Measurements from ENCODE around the gene EIF6. TPM values are rescaled to one million over a fixed set of nuclear protein-coding genes. Genes with fewer than 3 reads are reported as not detected.

The EIF6 gene
- total and polyA plus RNA-seq, 4 donors, result 60.8 to 160 (median 106) TPM

DNA sequence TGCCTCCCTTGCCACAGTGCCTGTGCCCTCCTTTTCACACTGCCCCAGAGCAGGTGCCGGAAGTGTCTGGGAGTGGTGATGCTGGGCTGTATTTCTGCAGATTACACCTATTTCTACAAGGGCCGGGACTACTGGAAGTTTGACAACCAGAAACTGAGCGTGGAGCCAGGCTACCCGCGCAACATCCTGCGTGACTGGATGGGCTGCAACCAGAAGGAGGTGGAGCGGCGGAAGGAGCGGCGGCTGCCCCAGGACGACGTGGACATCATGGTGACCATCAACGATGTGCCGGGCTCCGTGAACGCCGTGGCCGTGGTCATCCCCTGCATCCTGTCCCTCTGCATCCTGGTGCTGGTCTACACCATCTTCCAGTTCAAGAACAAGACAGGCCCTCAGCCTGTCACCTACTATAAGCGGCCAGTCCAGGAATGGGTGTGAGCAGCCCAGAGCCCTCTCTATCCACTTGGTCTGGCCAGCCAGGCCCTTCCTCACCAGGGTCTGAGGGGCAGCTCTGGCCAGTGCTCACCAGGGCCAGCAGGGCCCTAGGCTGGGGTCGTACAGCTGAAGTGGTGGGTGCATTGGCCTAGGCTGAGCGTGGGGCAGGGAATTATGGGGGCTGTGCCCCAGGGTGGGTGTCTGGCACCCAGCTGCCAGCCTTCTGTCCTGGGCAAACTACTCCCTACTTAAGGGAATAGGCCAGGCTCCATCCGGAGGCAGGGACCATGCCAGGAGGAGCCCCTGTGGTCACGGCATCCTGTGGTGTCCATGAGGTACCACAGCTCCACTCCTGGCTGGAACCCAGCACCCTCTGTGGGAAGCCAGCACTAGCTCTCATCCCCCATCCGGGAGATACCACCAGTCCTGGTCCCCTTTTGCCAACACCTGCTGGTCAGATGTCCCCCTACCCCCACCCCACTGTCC is 10.1 kb downstream of the EIF6 start:
- Histone ChIP-seq H3K27me3 (ENCODE audit: control insufficient read depth in 4 of 4, insufficient read depth in 4 of 4, low read length in 3 of 4) (no peaks in the 10 kb centered on the region), H3K9me3 (ENCODE audit: control insufficient read depth in 4 of 4, low read length in 3 of 4) (no peaks in the 10 kb centered on the region), H3K4me1 (ENCODE audit: control insufficient read depth in 4 of 4, insufficient read depth in 4 of 4, low read length in 3 of 4) (peaks cover 0 to 15% (median 8%) of the 10 kb centered on the region in 4 donors), H3K9ac (ENCODE audit: low read depth in 1 of 2, low read length in 2 of 2) (no peak overlapping the region), H3K27ac (ENCODE audit: low read depth in 1 of 2, low read length in 2 of 2) (no peak overlapping the region), H3K36me3 (ENCODE audit: control insufficient read depth in 4 of 4, insufficient read depth in 3 of 4, low read depth in 1 of 4, low read length in 3 of 4) (peaks cover 8 to 24% (median 12%) of the 10 kb centered on the region in 4 donors), H3K4me3 (ENCODE audit: low read depth in 1 of 3, low read length in 3 of 3) (no peak overlapping the region)
- no peak for DNase-seq (ENCODE audit: low spot score)
- 94% methylated on average over 24 of the region's 24 CpGs for WGBS
- no peak for TF ChIP-seq EGR1 (IDR thresholded peaks at IDR 0.05; ENCODE audit: low read depth in 2 of 2)
- no peak for TF ChIP-seq RAD21 (IDR thresholded peaks at IDR 0.05)
- TF ChIP-seq, protein P1, sequence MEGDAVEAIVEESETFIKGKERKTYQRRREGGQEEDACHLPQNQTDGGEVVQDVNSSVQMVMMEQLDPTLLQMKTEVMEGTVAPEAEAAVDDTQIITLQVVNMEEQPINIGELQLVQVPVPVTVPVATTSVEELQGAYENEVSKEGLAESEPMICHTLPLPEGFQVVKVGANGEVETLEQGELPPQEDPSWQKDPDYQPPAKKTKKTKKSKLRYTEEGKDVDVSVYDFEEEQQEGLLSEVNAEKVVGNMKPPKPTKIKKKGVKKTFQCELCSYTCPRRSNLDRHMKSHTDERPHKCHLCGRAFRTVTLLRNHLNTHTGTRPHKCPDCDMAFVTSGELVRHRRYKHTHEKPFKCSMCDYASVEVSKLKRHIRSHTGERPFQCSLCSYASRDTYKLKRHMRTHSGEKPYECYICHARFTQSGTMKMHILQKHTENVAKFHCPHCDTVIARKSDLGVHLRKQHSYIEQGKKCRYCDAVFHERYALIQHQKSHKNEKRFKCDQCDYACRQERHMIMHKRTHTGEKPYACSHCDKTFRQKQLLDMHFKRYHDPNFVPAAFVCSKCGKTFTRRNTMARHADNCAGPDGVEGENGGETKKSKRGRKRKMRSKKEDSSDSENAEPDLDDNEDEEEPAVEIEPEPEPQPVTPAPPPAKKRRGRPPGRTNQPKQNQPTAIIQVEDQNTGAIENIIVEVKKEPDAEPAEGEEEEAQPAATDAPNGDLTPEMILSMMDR (IDR thresholded peaks at IDR 0.05; ENCODE audit: low read depth, low read length, missing input control), result no peak
- TF ChIP-seq GABPA (IDR thresholded peaks at IDR 0.05 in 1 of 2, conservative IDR thresholded peaks at IDR 0.05 in 1 of 2), result no peak
- TF ChIP-seq YY1 (IDR thresholded peaks at IDR 0.05), result no peak
- TF ChIP-seq FOXA2 (IDR thresholded peaks at IDR 0.05), result no peak
- TF ChIP-seq, protein P2, sequence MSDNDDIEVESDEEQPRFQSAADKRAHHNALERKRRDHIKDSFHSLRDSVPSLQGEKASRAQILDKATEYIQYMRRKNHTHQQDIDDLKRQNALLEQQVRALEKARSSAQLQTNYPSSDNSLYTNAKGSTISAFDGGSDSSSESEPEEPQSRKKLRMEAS (IDR thresholded peaks at IDR 0.05), result no peak
- no peak for TF ChIP-seq HNF4G (IDR thresholded peaks at IDR 0.05)
- no peak for TF ChIP-seq FOXA1 (IDR thresholded peaks at IDR 0.05)
- no peak for TF ChIP-seq ATF3 (IDR thresholded peaks at IDR 0.05)
- TF ChIP-seq, protein P3, sequence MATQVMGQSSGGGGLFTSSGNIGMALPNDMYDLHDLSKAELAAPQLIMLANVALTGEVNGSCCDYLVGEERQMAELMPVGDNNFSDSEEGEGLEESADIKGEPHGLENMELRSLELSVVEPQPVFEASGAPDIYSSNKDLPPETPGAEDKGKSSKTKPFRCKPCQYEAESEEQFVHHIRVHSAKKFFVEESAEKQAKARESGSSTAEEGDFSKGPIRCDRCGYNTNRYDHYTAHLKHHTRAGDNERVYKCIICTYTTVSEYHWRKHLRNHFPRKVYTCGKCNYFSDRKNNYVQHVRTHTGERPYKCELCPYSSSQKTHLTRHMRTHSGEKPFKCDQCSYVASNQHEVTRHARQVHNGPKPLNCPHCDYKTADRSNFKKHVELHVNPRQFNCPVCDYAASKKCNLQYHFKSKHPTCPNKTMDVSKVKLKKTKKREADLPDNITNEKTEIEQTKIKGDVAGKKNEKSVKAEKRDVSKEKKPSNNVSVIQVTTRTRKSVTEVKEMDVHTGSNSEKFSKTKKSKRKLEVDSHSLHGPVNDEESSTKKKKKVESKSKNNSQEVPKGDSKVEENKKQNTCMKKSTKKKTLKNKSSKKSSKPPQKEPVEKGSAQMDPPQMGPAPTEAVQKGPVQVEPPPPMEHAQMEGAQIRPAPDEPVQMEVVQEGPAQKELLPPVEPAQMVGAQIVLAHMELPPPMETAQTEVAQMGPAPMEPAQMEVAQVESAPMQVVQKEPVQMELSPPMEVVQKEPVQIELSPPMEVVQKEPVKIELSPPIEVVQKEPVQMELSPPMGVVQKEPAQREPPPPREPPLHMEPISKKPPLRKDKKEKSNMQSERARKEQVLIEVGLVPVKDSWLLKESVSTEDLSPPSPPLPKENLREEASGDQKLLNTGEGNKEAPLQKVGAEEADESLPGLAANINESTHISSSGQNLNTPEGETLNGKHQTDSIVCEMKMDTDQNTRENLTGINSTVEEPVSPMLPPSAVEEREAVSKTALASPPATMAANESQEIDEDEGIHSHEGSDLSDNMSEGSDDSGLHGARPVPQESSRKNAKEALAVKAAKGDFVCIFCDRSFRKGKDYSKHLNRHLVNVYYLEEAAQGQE (IDR thresholded peaks at IDR 0.05), result no peak
- TF ChIP-seq NR2F2 (IDR thresholded peaks at IDR 0.05), result no peak
- no peak for TF ChIP-seq RXRA (IDR thresholded peaks at IDR 0.05)
- no peak for TF ChIP-seq HNF4A (conservative IDR thresholded peaks at IDR 0.05)
- TF ChIP-seq TAF1 (conservative IDR thresholded peaks at IDR 0.05), result no peak

GRCh38 chr20:35273449-35274171 is 11.0 kb downstream of the EIF6 start:
- Histone ChIP-seq H3K4me3 (ENCODE audit: low read depth in 1 of 3, low read length in 3 of 3) (no peak overlapping the region), H3K9me3 (ENCODE audit: control insufficient read depth in 4 of 4, low read length in 3 of 4) (no peaks in the 10 kb centered on the region), H3K36me3 (ENCODE audit: control insufficient read depth in 4 of 4, insufficient read depth in 3 of 4, low read depth in 1 of 4, low read length in 3 of 4) (peaks cover 1 to 16% (median 4%) of the 10 kb centered on the region in 4 donors), H3K4me1 (ENCODE audit: control insufficient read depth in 4 of 4, insufficient read depth in 4 of 4, low read length in 3 of 4) (peaks cover 0 to 22% (median 10%) of the 10 kb centered on the region in 4 donors), H3K27ac (ENCODE audit: low read depth in 1 of 2, low read length in 2 of 2) (no peak overlapping the region), H3K9ac (ENCODE audit: low read depth in 1 of 2, low read length in 2 of 2) (no peak overlapping the region), H3K27me3 (ENCODE audit: control insufficient read depth in 4 of 4, insufficient read depth in 4 of 4, low read length in 3 of 4) (no peaks in the 10 kb centered on the region)
- DNase-seq (ENCODE audit: low spot score), result no peak
- 75% methylated on average over 13 of the region's 13 CpGs for WGBS
- TF ChIP-seq EGR1 (IDR thresholded peaks at IDR 0.05; ENCODE audit: low read depth in 2 of 2) (no peak), FOXA2 (IDR thresholded peaks at IDR 0.05) (no peak), JUND (IDR thresholded peaks at IDR 0.05) (no peak), HNF4G (IDR thresholded peaks at IDR 0.05) (no peak), FOXA1 (IDR thresholded peaks at IDR 0.05) (no peak), GABPA (IDR thresholded peaks at IDR 0.05 in 1 of 2, conservative IDR thresholded peaks at IDR 0.05 in 1 of 2) (no peak), RAD21 (IDR thresholded peaks at IDR 0.05) (no peak), HNF4A (conservative IDR thresholded peaks at IDR 0.05) (no peak)
- TF ChIP-seq, protein P3 (IDR thresholded peaks at IDR 0.05), result no peak
- TF ChIP-seq, protein P1 (IDR thresholded peaks at IDR 0.05; ENCODE audit: low read depth, low read length, missing input control), result no peak
- TF ChIP-seq, protein P2 (IDR thresholded peaks at IDR 0.05), result no peak

Measured in liver (tissue), 9 donors.